ENCODE results near the gene F13A1.
"Not testable (repeated sequence)": the region's sequence is repeated elsewhere in the genome, so short reads cannot be mapped to it uniquely, and the experiment has no call there.

The F13A1 gene

GRCh38 chr6:6317825-6318733, 2.4 kb downstream of the F13A1 start:
- DNase-seq (ENCODE audit: low read depth) = no peak

- no peak for DNase-seq (ENCODE audit: low read depth)
These were observed 3.1 kb downstream of the F13A1 start for GRCh38 chr6:6317386-6317785.

GRCh38 chr6:6315660-6316059, 4.8 kb downstream of the F13A1 start:
- no peak for DNase-seq (ENCODE audit: low read depth)

GRCh38 chr6:6314596-6314995, 5.9 kb downstream of the F13A1 start:
- no peak for DNase-seq (ENCODE audit: low read depth)

- no peak for DNase-seq (ENCODE audit: low read depth)
These were observed 7.5 kb downstream of the F13A1 start for GRCh38 chr6:6312901-6313441.

- no peak for DNase-seq (ENCODE audit: low read depth)
These were observed 14.9 kb downstream of the F13A1 start for GRCh38 chr6:6305575-6305974.

GRCh38 chr6:6300383-6300782, 20.1 kb downstream of the F13A1 start:
- DNase-seq (ENCODE audit: low read depth) = not testable (repeated sequence)

- DNase-seq (ENCODE audit: low read depth) = no peak
These were observed 27.1 kb downstream of the F13A1 start for GRCh38 chr6:6293317-6293716.

- DNase-seq (ENCODE audit: low read depth) = no peak
These were observed 33.0 kb downstream of the F13A1 start for GRCh38 chr6:6287415-6287814.

- no peak for DNase-seq (ENCODE audit: low read depth)
These were observed 34.8 kb downstream of the F13A1 start for GRCh38 chr6:6285679-6286078.

GRCh38 chr6:6284221-6284966, 36.1 kb downstream of the F13A1 start:
- DNase-seq (ENCODE audit: low read depth) = no peak

- no peak for DNase-seq (ENCODE audit: low read depth)
These were observed 36.7 kb downstream of the F13A1 start for GRCh38 chr6:6283746-6284145.

- no peak for DNase-seq (ENCODE audit: low read depth)
These were observed 37.7 kb downstream of the F13A1 start for GRCh38 chr6:6282716-6283115.

GRCh38 chr6:6277413-6277812, 43.0 kb downstream of the F13A1 start:
- no peak for DNase-seq (ENCODE audit: low read depth)

- no peak for DNase-seq (ENCODE audit: low read depth)
These were observed 49.4 kb downstream of the F13A1 start for GRCh38 chr6:6270948-6271535.

- DNase-seq (ENCODE audit: low read depth) = no peak
These were observed 60.2 kb downstream of the F13A1 start for GRCh38 chr6:6260196-6260722.

GRCh38 chr6:6256886-6257285, 63.6 kb downstream of the F13A1 start:
- DNase-seq (ENCODE audit: low read depth) = no peak

GRCh38 chr6:6256259-6256658, 64.2 kb downstream of the F13A1 start:
- no peak for DNase-seq (ENCODE audit: low read depth)

- DNase-seq (ENCODE audit: low read depth) = no peak
These were observed 68.7 kb downstream of the F13A1 start for GRCh38 chr6:6251555-6252280.

- DNase-seq (ENCODE audit: low read depth) = no peak
These were observed 71.8 kb downstream of the F13A1 start for GRCh38 chr6:6248651-6249050.

GRCh38 chr6:6246544-6246943, 73.9 kb downstream of the F13A1 start:
- no peak for DNase-seq (ENCODE audit: low read depth)

- DNase-seq (ENCODE audit: low read depth) = no peak
These were observed 75.8 kb downstream of the F13A1 start for GRCh38 chr6:6244624-6245023.
